ENCODE data around the gene MAP2K1.

DNA sequence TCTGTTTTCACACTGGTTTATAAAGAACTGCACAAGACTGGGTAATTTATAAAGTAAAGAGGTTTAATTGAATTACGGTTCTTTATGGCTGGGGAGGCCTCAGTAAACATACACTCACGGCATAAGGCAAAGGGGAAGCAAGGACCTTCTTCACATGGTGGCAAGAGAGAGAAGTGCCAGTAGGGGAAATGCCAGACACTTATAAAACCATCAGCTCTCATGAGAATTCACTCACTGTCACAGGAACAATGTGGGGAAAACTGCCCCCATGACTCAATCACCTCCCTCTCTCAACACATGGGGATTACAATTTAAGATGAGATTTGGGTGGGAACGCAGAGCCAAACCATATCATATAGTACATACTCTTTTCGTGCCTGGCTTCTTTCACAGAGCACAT is 42.4 kb downstream of the MAP2K1 start:
- TF ChIP-seq, protein P1, sequence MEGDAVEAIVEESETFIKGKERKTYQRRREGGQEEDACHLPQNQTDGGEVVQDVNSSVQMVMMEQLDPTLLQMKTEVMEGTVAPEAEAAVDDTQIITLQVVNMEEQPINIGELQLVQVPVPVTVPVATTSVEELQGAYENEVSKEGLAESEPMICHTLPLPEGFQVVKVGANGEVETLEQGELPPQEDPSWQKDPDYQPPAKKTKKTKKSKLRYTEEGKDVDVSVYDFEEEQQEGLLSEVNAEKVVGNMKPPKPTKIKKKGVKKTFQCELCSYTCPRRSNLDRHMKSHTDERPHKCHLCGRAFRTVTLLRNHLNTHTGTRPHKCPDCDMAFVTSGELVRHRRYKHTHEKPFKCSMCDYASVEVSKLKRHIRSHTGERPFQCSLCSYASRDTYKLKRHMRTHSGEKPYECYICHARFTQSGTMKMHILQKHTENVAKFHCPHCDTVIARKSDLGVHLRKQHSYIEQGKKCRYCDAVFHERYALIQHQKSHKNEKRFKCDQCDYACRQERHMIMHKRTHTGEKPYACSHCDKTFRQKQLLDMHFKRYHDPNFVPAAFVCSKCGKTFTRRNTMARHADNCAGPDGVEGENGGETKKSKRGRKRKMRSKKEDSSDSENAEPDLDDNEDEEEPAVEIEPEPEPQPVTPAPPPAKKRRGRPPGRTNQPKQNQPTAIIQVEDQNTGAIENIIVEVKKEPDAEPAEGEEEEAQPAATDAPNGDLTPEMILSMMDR (IDR thresholded peaks at IDR 0.05), result no peak
- no peak for TF ChIP-seq POLR2A (IDR thresholded peaks at IDR 0.05)
